Measurements from ENCODE around the gene COX11. TPM values are rescaled to one million over a fixed set of nuclear protein-coding genes. Genes with fewer than 3 reads are reported as not detected.

The COX11 gene
- total and polyA plus RNA-seq, 2 of the 8 experiments (the other 6 are each of a cell fraction or from before 2014, with no cell fraction given) = 43.0 to 54.1 TPM

GRCh38 chr17:54933921-54934320, 34.5 kb downstream of the COX11 start:
- Histone ChIP-seq H4K5ac (ENCODE audit: insufficient read length, low read depth, low read length) (no peak overlapping the region), H3K4me1 (replicated peaks in 1 of 4; ENCODE audit: control insufficient read depth in 3 of 4, insufficient read depth in 4 of 4, low read length in 3 of 4) (no peaks in the 10 kb centered on the region), H2BK120ac (replicated peaks; ENCODE audit: low read depth, low read length) (no peak overlapping the region), H3K23ac (ENCODE audit: insufficient read length) (no peak overlapping the region), H2BK5ac (ENCODE audit: low read depth, low read length) (no peak overlapping the region), H3K27me3 (replicated peaks in 1 of 4; ENCODE audit: control insufficient read depth in 3 of 4, extremely low read depth in 1 of 4, insufficient read depth in 3 of 4, low read length in 3 of 4) (no peaks in the 10 kb centered on the region), H3K23me2 (ENCODE audit: low read depth, low read length) (no peaks in the 10 kb centered on the region), H3K56ac (replicated peaks; ENCODE audit: insufficient read length, low read depth, low read length) (no peak overlapping the region), H4K8ac (ENCODE audit: extremely low read depth, insufficient read depth, low read length) (no peak overlapping the region), H2BK12ac (ENCODE audit: low read depth, low read length) (no peak overlapping the region), H2AK5ac (ENCODE audit: low read depth, low read length) (no peak overlapping the region), H3K14ac (ENCODE audit: insufficient read length) (no peak overlapping the region), H3K4ac (replicated peaks; ENCODE audit: insufficient read length, low read depth, low read length) (no peak overlapping the region), H3K18ac (ENCODE audit: extremely low read depth, low read length) (no peak overlapping the region), H3K36me3 (ENCODE audit: control insufficient read depth in 2 of 4, insufficient read depth in 4 of 4, low read length in 3 of 4) (peaks cover 23 to 77% (median 60%) of the 10 kb centered on the region in 4 experiments), H3K4me3 (ENCODE audit: extremely low read depth in 1 of 4, insufficient read depth in 2 of 4, low read depth in 3 of 4, low read length in 4 of 4) (no peak overlapping the region), H3K9me3 (ENCODE audit: insufficient read depth in 2 of 2, low read depth in 1 of 2, low read length in 1 of 2) (no peaks in the 10 kb centered on the region), H4K91ac (replicated peaks; ENCODE audit: insufficient read length, low read length) (no peak overlapping the region), H3K79me2 (ENCODE audit: control insufficient read depth in 1 of 2, insufficient read depth in 2 of 2, low read length in 2 of 2) (no peaks in the 10 kb centered on the region), H3K79me1 (ENCODE audit: low read depth, low read length) (no peaks in the 10 kb centered on the region), H3K9ac (replicated peaks in 1 of 4; ENCODE audit: extremely low read depth in 1 of 4, low read depth in 3 of 4, low read length in 3 of 4) (no peak overlapping the region), H2BK20ac (ENCODE audit: low read length) (no peak overlapping the region), H3K27ac (ENCODE audit: low read depth, low read length) (no peak overlapping the region), H4K20me1 (replicated peaks in 1 of 2; ENCODE audit: control insufficient read depth in 1 of 2, insufficient read depth in 2 of 2, low read length in 2 of 2) (no peaks in the 10 kb centered on the region), H2BK15ac (ENCODE audit: low read length) (no peak overlapping the region), H3K4me2 (ENCODE audit: insufficient read depth in 1 of 2, low read depth in 2 of 2, low read length in 2 of 2) (no peak overlapping the region), H2AFZ (ENCODE audit: low read length) (no peak overlapping the region)
- 94% methylated on average over 3 of the region's 3 CpGs; no CpG with 5 or more reads in 1 of the 2 experiments for WGBS, 2 experiments (ENCODE audit: extremely low coverage in 1 of 2, insufficient coverage in 1 of 2, insufficient read length in 1 of 2, insufficient replicate concordance in 2 of 2, low coverage in 1 of 2, low lambda C conversion rate in 2 of 2, missing lambda C conversion rate in 1 of 2)
- FAIRE-seq (no peak), DNase-seq (ENCODE audit: low read depth in 1 of 2, low spot score in 2 of 2) (no peak)
- TF ChIP-seq RXRA (IDR thresholded peaks at IDR 0.05; ENCODE audit: insufficient read depth, low read depth, low read length) (no peak), TEAD4 (IDR thresholded peaks at IDR 0.05; ENCODE audit: low read depth, low read length) (no peak), BCL11A (IDR thresholded peaks at IDR 0.05; ENCODE audit: low read depth in 2 of 2, low read length in 2 of 2) (no peak)
- ChIA-PET POLR2A (ENCODE audit: partially characterized antibody) (no interaction called here), CTCF (ENCODE audit: partially characterized antibody) (interaction anchor here (0.6 kb wide), 2 partner anchors 11 to 59 kb away, joined by 3 to 5 read pairs; no protein-coding TSS in a partner anchor)

Data from H1 (cell line).